NCI-H1105 treated with DMSO at 0.1 percent for 48 hours (cell line): ENCODE data around the gene SLC66A1.

Experiments
- DNase-seq: peaks from one replicate; lab custom pipeline; 2025; lab: John Stamatoyannopoulos, UW

Gene SLC66A1

GRCh38 chr1:19377812-19378718 lies 65.9 kb downstream of the SLC66A1 start:
- DNase-seq = no peak
